Kidney (tissue), 14 donors: ENCODE measurements around the gene TCF7. TPM values are rescaled to one million over a fixed set of nuclear protein-coding genes. Genes with fewer than 3 reads are reported as not detected.

ENCODE experiments used
- DNase-seq, 5 donors: peaks; one replicate each; pipeline ENCODE4 v3.0.0-alpha.2; 2013 to 2020
- FAIRE-seq: peaks from 2 replicates; lab custom pipeline; 2012; peaks lifted over from hg19 to GRCh38; lab: Jason Lieb, UNC
- H3K27ac ChIP-seq, 2 donors: one replicate each; pipeline ENCODE4 v1.7.0; 2013; ENCODE audit warnings: low read depth in 2 of 2, low read length in 2 of 2, inconsistent platforms in 1 of 2
- H3K27me3 ChIP-seq: one replicate; pipeline ENCODE4 v1.7.1; 2013; ENCODE audit warnings: low read length, inconsistent platforms; ENCODE audit not compliant: control insufficient read depth, insufficient read depth
- H3K36me3 ChIP-seq, 3 donors: one replicate each; pipeline versions ENCODE4 v1.7.0 to v1.7.1; 2013; ENCODE audit warnings: low read length in 3 of 3, control low read depth in 1 of 3, inconsistent platforms in 1 of 3; ENCODE audit not compliant: insufficient read depth in 3 of 3, control insufficient read depth in 2 of 3
- H3K4me1 ChIP-seq, 3 donors: one replicate each; pipeline versions ENCODE4 v1.7.0 to v1.7.1; 2013; ENCODE audit warnings: low read length in 3 of 3, inconsistent platforms in 1 of 3, low read depth in 1 of 3; ENCODE audit not compliant: control insufficient read depth in 2 of 3, insufficient read depth in 2 of 3
- H3K4me3 ChIP-seq, 3 donors: one replicate each; pipeline versions ENCODE4 v1.7.0 to v1.8.1; 2013; ENCODE audit warnings: low read length in 3 of 3, control low read depth in 1 of 3, inconsistent platforms in 1 of 3
- H3K9ac ChIP-seq, 3 donors: one replicate each; pipeline versions ENCODE4 v1.7.0 to v1.7.1; 2013; ENCODE audit warnings: low read length in 3 of 3, control low read depth in 1 of 3, inconsistent platforms in 1 of 3
- H3K9me3 ChIP-seq, 3 donors: one replicate each; pipeline versions ENCODE4 v1.7.0 to v1.7.1; 2013; ENCODE audit warnings: low read length in 3 of 3, control low read depth in 1 of 3, inconsistent platforms in 1 of 3; ENCODE audit not compliant: control insufficient read depth in 2 of 3, insufficient read depth in 1 of 3
- intact Hi-C: fragments of 100-400 bp; cut with DNase I; formaldehyde crosslinking; loops from one replicate; pipeline ENCODE4 v1.11.1; 2022
- polyA plus RNA-seq: library from polyadenylated mRNA; stranded (reverse); fragments of 350-450 nt; fragmentation: Illumina TruSeq; extraction: RNeasy Lipid Tissue Mini Kit (QIAGEN cat#74804); gene quantifications from one replicate; pipeline ENCODE4 v1.2.3, GENCODE V29; 2014; ENCODE audit warnings: low read depth, low replicate concordance; ENCODE audit not compliant: insufficient read depth
- total RNA-seq: library from RNA; stranded (reverse); fragmentation: NEBNext Ultra II Directional; extraction: Animal tissue kit (Norgen Biotek cat#: 25700); gene quantifications from one replicate; pipeline ENCODE4 v1.2.1, GENCODE V29; 2021
- TF ChIP-seq, protein P1 (sequence below): IDR thresholded peaks from 3 replicates; pipeline ENCODE4 v1.5.1; 2012; ENCODE audit warnings: mild to moderate bottlenecking, moderate library complexity, borderline replicate concordance; ENCODE audit not compliant: insufficient read depth; ENCODE audit errors: extremely low read depth
- donor health status: control.
- donor health status: control.
- donor health status: control.
- donor health status: control.
- donor health status: control.
- donor health status: DM: yes; HTN: yes; CAD: no.
- donor health status: Normal renal cell carcinoma (clear cell type).

Gene TCF7
- total and polyA plus RNA-seq, 2 donors from 2014 or later = 1.2 to 15.6 TPM

DNA sequence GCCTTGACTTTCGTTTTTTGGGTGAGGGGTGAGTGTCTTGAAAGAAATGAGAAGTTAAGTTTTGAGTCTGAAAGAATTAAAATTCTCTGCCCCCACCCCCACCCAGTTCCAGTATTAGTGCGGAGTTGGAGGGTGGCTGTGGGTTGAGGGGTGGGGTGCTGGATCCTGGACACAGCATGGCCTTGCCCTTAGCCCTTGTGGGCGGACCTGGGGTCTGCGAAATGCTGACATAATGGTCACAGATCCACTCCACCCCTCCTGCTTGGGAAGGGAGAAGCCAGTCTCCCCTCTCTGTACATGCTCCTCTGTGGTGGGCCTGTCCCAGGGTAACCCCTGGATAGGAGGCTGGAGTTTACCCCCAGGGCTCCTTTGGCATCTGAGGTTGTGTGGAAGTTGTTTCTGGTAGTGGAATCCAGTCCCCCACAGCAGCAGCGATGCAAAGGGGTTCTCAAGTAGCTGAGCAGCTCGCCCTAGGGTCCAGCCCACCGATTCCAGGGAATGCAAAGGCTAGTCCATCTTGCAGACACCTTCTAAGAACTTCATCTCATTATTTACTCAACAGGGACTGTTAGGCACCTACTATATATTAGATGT, 42.8 kb upstream of the TCF7 start:
- intact Hi-C loops = no loop called here
- peaks cover 0 to 3% (median 0%) of the 10 kb centered on the region in 3 donors for H3K4me1 ChIP-seq
- H3K9me3 ChIP-seq = no peaks in the 10 kb centered on the region
- FAIRE-seq (no peak), DNase-seq (no peak)
- H3K27me3 ChIP-seq = no peaks in the 10 kb centered on the region
- TF ChIP-seq, protein P1, sequence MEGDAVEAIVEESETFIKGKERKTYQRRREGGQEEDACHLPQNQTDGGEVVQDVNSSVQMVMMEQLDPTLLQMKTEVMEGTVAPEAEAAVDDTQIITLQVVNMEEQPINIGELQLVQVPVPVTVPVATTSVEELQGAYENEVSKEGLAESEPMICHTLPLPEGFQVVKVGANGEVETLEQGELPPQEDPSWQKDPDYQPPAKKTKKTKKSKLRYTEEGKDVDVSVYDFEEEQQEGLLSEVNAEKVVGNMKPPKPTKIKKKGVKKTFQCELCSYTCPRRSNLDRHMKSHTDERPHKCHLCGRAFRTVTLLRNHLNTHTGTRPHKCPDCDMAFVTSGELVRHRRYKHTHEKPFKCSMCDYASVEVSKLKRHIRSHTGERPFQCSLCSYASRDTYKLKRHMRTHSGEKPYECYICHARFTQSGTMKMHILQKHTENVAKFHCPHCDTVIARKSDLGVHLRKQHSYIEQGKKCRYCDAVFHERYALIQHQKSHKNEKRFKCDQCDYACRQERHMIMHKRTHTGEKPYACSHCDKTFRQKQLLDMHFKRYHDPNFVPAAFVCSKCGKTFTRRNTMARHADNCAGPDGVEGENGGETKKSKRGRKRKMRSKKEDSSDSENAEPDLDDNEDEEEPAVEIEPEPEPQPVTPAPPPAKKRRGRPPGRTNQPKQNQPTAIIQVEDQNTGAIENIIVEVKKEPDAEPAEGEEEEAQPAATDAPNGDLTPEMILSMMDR = no peak
- no peak overlapping the region for H3K9ac ChIP-seq
- H3K4me3 ChIP-seq = no peak overlapping the region
- H3K27ac ChIP-seq = no peak overlapping the region
- H3K36me3 ChIP-seq = no peaks in the 10 kb centered on the region

- Histone ChIP-seq H3K36me3 (no peaks in the 10 kb centered on the region), H3K9ac (no peak overlapping the region), H3K27me3 (no peaks in the 10 kb centered on the region), H3K4me1 (peaks cover 0 to 3% (median 0%) of the 10 kb centered on the region in 3 donors), H3K9me3 (no peaks in the 10 kb centered on the region), H3K27ac (no peak overlapping the region), H3K4me3 (no peak overlapping the region)
- FAIRE-seq (no peak), DNase-seq (no peak)
- intact Hi-C loops = no loop called here
- TF ChIP-seq, protein P1 = no peak
Observed at GRCh38 chr5:134072471-134073210, 41.8 kb upstream of the TCF7 start.

- TF ChIP-seq, protein P1 = no peak
- no peak for FAIRE-seq
- no peaks in the 10 kb centered on the region for H3K27me3 ChIP-seq
- no peaks in the 10 kb centered on the region for H3K9me3 ChIP-seq
- no peak overlapping the region for H3K4me3 ChIP-seq
- H3K36me3 ChIP-seq = no peaks in the 10 kb centered on the region
- DNase-seq = no peak
- intact Hi-C loops = no loop called here
- H3K9ac ChIP-seq = no peak overlapping the region
- H3K4me1 ChIP-seq = peaks cover 0 to 3% (median 0%) of the 10 kb centered on the region in 3 donors
- no peak overlapping the region for H3K27ac ChIP-seq
Observed at GRCh38 chr5:134073404-134073803, 41.1 kb upstream of the TCF7 start.
